Measurements from ENCODE around the gene F13A1.

Gene F13A1

DNA sequence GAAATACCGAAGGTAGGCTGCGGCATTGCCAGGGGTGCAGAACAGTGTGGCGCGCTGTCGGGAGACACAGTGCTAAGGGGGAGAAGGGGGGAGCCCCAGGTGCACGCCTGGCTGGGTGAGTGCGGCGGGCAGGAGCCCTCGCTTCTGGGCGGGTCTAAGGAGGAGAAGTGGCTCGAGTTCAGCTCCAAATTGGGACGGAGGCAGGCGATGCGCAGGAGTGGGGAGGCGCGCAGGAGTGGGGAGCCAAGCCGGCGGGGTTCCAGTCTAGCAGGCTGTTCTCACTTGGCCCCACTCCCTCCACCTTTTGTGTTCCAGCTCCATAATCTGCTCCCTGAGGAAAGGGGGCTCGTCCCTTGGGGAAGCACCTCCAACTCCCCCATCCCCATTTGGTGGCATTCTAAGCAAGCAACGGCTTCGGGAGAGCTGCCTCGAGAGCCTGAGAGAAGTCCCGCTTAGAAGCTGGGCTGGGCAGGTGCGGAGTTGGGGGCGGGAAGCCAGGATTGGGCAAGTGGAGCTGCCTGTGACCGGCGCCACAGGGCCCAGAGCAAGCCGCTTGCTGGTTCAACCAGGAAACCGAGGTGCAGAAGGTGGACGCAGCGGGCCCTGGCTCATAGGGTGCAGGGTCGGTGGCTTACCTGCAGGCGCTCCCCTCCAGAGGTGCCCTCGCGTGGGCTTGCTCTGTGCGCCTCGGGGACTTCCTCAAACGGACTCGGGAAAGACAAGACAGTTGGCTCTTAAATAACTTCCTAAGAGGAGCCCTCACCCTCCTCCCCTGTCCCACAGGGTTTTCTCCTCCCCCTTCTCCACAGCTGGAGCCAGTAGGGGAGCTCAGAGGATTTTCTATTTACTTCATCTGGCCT is at the start of gene F13A1:
Gene F13A1 (minus strand): TSS at position 711 of the 860 bp plus-strand sequence. CDS start 1,998 bp downstream, outside the sequence.
- DNase-seq = no peak

DNA sequence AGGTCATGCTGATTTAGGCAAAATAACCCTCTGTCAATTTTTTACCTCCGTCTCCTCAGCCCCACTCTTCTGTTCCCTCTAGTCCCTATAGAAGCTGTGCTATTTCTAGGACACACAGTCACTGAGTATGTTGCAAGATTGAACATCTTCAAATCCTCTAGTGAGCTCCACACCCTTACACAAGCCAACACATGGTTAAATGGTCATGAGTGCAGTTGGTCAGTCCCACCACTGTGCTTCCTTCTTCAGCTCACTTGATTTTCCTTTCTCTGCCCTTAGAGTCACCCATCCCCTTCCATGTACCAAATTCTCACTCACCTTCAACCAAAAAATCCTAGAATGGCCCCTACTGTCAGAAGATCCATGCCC is 48.2 kb upstream of the F13A1 start:
- DNase-seq = no peak

DNA sequence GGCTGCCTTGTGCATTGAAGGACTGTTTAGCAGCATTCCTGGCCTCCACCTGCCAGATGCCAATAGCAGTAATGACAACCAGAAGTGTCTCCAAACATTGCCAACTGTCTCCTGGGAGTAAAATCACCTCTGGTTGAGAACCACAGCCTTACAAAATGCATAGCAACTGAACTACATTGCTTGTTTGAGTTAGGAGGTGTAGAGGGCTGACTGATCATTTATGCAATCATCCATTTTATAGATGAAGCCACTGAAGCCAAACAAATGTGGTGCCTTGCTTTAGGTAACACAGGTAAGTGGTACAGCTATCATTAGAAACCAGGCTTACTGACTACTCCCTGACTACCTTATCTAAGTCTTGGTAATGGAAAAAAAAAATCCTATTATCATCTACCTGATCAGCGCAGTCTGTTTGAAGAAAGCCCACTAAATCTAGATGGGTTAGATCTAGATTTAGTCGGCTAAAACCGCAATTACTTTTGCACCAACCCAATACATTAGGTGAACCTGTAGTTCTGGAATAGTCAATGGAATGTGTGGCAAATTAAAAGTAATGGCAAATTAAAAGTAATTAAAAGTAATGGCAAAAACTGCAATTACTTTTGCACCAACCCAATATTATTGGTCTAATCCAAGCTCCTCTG is 47.7 kb upstream of the F13A1 start:
- DNase-seq = no peak

DNA sequence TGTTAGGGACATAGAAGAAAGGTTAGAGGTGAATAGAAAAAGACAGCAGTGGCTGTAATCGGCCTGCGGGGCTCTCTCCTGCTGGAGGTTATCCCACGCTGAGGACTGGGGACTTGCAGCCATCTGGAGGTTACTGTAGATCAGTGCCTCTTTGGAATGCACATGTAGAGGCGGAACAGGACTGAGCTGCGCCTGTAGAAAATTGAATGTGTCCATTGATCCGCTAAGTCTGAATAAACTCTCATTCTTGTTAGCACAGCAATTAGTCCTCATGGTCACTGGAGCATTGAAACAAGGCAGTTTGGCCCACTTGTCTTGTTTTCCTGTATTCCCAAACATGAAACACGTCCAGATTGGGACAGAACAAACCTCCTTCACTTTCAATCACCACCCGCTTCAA is 46.3 kb upstream of the F13A1 start:
- no peak for DNase-seq

DNA sequence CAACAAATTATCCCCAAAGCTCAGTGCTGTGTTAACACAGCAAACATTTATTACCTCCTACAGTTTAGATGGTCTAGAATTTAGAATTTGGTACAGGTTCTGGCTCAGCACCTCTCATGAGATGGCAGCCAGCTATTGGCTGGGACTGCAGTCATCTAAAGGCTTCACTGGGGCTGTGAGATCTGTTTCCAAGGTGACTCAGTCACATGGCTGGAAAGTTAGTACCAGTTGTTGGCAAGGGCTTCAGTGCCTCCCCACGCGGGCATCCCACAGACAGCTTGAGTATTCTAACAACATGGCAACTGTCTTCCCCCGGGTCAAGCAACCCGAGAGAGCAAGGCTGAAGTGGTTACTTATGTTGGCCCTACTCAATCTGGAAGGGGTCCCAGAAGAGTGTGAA is 44.8 kb upstream of the F13A1 start:
- DNase-seq = no peak

DNA sequence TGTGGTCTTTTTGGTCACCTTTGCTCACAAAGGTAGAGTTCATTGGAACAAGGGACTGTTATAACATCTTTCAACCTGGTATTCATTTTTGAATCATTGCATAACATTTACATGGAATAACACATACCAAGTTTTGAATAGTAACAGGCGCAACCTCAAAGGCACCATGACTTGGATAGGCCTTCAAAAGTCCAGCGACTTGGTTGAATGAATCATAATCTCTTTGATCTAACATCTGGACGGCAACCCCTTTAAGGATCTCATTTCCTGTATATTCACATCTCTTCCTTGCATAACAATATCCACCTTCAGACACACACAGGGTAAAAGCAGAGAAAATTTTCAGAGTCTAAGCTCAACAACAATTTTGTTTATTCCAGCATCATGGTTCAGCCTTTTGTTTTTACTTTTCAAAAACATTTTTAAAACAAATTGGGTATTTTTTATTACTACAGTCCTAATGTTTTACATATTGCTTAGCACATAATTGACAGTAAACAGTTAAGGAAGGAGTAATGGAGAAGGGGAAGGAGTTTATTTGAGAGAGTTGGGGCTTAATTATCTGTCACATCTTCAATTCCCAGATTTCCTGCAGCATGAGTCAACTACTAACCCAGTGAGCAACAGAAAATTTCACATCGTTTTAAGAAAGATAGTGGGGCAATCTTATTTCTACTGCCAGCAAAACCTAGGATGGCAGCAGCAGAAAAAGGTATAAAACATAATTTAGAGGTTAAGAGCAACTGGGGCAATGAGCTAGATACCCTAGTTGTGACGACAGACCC is 41.8 kb upstream of the F13A1 start:
- DNase-seq = no peak

DNA sequence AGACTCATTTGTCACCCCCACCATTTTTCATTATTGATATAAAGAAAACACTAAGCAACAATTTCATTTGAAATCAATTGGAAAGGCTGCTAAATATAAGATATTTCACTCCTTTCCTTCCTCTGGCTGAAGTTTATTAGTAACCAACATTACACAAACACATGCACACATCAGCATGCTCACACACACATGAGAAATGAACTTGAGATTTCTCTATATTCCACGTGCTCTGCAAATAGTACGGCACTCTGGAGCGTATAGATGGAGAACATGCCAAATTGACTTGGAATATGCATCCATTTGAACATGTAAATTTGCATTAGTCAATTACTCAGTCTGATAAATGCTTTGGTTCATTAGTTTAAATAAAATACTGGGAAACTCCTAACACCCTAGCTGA is 37.1 kb upstream of the F13A1 start:
- DNase-seq = no peak

DNA sequence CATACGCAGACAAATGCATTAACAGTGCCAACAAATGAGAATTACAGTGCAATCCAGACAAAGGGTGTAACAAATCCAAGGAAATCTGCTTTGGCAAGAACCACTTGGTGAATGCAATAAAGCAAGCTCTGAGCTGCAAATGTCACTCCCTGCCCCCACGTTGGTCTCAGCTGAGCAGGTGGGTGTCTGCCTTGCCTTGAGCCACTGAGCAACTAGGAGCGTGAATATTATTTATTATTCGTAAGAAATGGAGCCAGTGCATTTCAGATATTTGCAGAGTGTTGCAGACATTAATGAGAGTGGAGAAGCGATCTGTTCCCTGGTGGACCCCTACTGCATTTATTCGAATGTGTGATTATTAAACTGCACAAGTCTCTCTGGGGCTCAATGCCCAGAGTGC is 36.6 kb upstream of the F13A1 start:
- no peak for DNase-seq

DNA sequence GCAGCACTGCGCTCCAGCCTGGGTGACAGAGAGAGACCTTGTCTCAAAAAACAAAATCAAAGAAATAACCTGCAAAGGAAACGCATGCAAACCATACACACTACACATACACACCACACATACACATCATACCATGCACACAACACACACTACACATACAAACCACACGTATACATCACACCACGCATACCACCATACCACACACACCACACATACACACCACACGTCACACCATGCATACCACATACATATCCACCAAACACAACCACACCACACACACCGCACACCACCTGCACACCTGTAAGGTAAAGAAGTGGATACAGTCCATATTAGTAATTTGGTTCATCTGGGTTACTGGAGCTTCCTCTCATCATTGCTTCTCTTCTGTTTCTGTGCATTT is 32.3 kb upstream of the F13A1 start:
- DNase-seq = no peak

DNA sequence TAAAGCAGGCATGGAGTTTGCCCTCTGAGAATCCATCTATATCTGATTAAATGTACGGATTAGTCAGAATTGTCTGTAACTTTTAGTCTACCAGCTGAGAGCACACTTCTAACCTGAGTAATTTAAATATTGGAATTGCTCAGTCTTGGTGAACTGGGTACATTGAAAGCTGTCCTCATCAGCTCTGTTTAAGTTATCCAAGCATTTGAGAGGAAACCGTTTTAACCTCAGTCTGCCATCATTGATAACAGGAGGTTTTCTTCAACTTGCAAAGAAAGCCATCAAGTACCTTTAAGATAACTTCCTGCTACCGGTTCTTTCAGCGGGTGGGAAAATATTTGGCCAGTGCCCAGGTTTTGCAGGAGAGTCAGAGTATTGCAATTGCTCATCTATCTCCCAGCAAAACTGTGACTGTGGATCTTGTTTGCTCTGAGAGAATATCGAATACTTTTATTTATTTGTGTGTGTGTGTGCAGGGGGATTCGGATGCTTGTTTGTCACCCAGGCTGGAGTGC is 31.1 kb upstream of the F13A1 start:
- no peak for DNase-seq

DNA sequence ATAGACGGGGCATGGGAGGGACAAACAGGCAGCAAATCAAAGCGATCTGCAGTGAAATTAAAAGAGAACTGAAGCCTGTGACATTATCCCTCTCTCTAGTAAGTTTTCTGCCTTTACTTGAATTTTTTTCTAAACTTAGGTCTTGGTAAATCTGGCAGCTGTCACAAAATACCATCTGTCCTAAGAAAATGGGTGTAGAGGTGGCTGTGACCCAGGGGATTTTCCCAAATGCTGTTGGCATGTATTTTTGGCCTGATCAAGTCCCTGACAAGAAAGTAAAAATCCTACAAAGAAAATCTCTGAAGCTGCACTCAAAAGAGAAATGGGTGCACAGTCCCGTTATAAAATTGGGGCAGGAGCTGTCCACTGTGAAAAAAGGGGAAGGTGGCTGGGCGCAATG is 30.2 kb upstream of the F13A1 start:
- DNase-seq = no peak

DNA sequence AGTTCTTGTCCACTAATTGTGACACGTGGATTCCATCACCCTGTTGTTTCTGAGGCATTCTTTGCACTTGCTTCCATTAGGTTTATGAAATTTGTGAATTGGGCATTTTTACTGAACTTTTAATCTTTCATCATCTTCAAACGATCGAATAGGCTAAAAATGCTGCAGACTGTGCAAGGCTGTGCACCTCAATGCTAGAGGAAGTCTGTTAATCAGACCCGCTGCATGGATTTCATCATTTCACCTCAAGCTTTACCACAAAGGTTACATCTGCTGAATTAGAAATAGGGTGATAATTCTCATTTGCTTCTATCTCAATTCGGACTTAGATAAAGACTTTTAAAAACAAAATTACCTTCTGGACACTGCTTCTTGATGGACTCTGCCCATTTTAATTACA is 27.8 kb upstream of the F13A1 start:
- no peak for DNase-seq

DNA sequence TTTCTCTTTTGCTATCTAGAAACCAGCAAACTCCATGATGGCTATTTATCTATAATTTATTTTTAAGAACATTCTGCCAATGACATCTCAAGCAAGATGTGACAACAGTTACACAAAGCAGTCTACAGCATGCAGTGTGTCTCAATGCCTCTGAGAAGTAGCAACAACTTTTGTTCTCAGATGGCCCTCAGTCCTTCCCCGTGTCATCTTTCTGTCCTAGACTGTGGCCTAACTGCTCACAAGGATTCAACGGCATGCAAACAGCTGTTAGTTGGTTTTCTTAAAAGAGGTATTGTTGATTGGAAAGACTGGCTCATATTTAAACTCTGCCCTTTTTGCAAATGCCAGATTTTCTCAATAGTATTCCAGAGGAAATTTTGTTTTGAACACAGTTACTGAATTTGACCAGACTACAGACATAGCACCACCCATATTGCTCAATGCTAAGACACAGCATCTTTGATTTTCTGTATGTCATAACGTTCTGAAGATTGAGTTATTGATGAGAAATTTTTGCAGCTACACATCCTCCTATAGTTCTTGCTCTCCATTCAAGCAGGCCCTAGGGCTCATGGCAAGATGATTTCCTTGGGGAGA is 26.1 kb upstream of the F13A1 start:
- no peak for DNase-seq

DNA sequence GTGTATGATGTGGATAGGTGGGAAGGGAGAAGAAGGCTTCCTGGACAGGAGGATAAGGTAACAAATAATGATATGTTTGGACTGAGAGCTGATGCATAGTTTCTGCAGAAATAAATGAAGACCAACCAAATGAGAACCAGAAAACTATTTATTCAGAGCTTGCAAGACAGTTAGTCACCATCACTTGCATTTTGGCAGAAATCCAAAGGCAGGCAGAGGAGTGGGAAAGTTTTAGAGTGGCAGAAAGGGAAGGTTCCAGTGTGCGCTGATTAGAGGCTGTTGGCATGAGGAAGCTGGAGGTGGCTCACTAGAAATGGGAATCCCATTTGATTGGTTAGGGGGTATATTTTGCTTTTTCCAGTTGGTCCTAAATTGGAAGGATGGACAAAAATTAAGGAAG is 13.0 kb upstream of the F13A1 start:
- DNase-seq = no peak

DNA sequence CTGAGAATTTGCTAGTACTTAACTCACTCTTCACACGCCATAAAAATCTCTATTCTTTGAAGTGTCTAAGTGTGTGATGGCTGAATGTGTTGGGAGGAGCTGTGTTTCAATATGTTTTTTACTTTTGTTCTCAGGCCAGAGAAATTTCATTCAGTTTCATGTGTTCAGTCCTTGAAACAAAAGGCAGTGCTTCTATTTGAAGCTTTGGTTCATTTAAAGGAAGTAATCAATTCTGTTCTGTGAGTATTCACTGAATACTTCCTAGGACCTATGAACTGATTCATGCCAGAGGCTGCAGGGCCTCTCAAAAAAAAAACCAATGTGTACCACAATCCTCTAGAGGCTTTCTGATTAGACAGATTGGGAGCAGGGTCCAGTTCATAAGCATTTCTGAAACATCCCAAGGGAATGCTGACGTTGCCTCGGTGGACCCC is 12.4 kb upstream of the F13A1 start:
- DNase-seq = no peak

DNA sequence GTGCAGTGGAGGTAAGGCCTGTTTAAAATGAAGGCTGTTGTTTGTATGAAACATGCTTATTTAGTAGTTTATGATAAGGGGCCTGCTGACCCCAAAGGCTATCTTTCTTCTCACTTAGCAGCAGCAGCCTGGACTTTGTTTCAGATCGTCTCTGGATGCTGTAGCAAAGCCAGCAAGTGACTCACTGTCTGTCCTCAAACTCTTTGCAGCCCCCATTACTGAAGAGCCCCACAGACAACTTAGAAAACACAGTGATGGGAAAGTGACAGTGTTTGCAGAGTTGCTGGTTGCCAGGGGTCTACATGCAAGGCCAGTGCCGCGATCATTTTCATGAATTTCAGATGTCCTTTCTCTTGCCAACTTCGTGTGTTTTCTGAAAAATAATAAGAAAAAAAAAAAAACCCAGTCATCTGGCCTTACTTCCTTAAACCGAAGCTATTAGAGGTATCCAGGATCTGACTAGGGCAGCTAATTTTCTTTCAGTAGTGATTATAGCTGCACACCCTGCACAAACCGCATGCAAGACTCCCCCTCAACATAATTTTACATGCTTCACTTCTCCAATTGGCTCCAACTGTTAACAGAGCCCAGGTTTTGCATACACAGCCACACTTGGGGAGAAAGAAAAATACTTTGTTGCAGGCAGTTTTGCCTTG is 11.6 kb upstream of the F13A1 start:
- DNase-seq = no peak

DNA sequence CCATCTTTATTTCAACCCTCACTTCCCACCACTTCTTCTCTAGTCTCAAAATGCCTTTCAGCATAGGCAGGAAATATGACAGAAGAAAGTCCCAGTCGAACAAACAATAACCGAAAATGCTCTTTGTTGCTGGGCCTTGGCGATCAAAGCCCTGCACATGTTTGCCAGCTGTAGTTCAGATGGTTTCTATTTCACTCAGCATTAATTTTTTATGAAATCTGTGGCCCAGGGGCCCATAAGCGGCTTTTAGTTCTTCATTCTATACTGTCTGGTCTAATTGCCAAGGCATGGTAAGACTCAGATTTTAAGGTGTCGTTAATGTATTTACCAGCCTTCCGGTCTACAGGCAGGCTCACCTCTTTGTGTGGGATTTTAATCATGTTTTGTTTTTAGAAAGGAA is 10.9 kb upstream of the F13A1 start:
- DNase-seq = no peak

DNA sequence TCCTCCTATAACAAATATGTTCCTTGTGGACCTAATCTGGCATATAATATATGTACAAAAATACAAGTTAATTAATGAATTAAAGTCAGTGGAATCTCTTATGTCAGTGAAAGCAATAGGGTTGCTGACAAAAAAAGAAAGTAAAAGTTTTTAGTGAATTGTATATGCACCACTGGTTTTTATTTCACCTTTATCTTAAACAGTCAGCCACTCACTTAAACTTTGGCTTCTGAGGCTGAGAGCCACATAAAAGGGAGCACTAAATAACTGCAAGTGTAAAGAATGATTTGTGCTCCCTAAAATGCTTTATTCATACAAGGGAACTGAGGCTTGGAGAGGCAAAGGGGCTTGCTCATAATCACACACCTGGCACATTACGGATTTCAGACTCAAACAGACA is 9.9 kb upstream of the F13A1 start:
- no peak for DNase-seq

DNA sequence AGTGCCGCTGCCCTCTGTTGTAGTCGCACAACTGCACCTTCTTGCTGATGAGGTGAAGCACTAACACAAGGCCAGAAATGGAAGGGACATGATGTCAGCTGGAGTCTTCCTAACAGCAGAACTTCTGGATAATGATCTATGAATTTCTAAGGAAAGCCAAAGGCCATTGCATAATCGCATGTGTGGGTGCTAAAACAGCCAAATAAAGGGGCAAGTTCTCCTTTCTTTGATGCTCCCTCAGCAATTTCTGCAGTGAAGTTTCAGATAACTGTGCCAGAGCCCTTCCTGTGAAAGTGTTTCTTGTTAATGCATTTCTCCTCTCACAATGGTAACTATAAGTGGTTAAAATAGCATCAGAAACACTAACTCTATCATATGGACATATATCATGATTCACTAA is 8.0 kb upstream of the F13A1 start:
- DNase-seq = no peak

DNA sequence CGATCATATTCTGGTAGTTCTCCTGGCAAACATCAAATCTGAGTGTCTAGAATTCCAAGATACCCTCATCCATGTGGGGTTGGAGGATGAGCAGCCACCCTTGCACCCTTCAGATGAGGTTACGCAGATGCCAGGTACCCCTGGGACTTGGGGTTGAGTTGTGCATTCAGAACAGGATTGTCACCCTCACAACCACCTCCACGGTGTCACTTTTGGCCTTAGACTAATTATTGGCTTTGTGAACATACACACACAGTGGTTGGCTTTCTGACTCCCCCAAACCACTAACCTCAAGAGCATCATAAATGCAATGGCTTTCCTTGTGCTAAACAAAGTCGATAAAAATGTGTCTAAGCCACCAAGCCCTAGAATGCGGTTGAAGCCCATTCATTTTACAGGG is 2.9 kb upstream of the F13A1 start:
- DNase-seq = no peak

DNA sequence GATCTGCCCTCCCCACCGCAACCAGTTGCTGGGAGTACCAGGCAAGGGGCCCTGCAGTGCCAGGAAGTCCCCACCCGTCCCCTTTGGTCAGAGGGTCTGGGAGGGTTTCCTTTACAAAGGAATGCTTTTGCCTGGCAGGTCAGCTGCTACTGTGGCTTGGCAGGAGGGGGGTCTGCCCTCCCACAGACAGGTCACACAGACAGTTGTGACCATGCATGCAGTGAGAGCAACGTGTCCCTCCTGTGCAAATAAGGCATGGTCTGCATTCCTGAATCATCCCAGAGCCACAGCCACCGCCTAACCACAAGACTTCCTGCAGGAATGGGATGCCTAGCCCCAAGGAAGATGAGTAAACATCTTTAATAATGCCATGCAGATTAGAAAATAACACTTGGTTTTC is 439 bp upstream of the F13A1 start:
- no peak for DNase-seq

DNA sequence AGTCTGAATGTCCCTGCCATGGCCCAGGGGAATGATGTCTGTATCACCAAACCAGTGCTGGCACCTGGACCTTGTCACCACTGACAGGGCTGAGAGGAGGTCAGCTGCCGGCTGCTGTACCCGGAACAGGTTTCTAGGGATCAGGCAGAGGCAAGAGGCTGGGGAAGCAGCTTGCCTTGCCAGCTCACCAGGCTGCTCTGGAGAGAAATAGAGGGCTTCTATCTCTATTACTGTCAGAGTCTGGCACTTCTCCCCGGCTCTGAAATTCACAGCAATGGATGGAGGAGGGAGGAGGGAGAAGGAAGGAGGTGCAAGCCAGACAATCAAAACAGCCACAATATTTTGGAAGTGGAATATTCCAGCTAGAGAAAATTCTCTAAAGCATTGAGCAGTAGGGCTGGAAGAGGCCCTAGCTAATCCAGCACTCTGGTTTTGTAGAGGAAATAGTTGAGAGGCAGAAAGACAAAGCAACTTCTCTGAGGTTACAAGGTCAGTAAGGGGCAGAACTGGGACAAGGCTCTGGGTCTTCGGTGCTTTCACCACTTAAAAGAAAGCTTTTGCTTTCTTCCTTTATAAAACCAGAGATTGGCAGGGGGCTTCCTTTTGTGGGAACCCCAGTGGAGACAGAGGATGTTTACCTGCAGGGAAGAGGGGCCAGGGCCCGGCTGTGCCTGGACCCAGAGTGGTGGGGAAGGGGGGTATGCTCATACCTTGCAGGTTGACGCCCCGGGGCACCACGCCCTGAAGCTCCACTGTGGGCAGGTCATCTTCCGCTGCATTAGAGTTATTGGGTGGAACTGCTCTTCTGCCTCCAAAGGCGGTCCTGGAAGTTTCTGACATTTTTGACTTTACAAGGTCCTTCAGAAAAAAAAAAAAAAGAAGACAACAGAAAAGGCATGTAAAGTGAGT is 2.4 kb downstream of the F13A1 start:
- no peak for DNase-seq

Data from stimulated activated CD4-positive, alpha-beta T cell treated with anti-CD3 and anti-CD28 coated beads, Interleukin-12 subunit alpha, Interleukin-12 subunit beta, amount 100 ng/mL, for 4 hours (primary cell).